Measurements from ENCODE around the gene UBN2. TPM values are rescaled to one million over a fixed set of nuclear protein-coding genes. Genes with fewer than 3 reads are reported as not detected.
"Not testable (repeated sequence)": the region's sequence is repeated elsewhere in the genome, so short reads cannot be mapped to it uniquely, and the experiment has no call there.

Gene UBN2
- total RNA-seq, 1 donor: 8.0 TPM

- peak; percentile 31 for DNase-seq (ENCODE audit: low read depth)
- TF ChIP-seq CTCF (IDR thresholded peaks at IDR 0.05; ENCODE audit: insufficient read depth, low read length): no peak
- no peak overlapping the region for H3K4me3 ChIP-seq (ENCODE audit: low read depth, low read length)
Observed at GRCh38 chr7:139332697-139333359, 101.8 kb downstream of the UBN2 start.

GRCh38 chr7:139333443-139333842 lies 102.4 kb downstream of the UBN2 start:
- H3K4me3 ChIP-seq (ENCODE audit: low read depth, low read length); DNase-seq (ENCODE audit: low read depth): not testable (repeated sequence)

GRCh38 chr7:139334399-139335150 lies 103.5 kb downstream of the UBN2 start:
- no peak for DNase-seq (ENCODE audit: low read depth)
- H3K4me3 ChIP-seq (ENCODE audit: low read depth, low read length): no peak overlapping the region
- TF ChIP-seq CTCF (IDR thresholded peaks at IDR 0.05; ENCODE audit: insufficient read depth, low read length): no peak

- H3K4me3 ChIP-seq (ENCODE audit: low read depth, low read length): no peak overlapping the region
- no peak for TF ChIP-seq CTCF (IDR thresholded peaks at IDR 0.05; ENCODE audit: insufficient read depth, low read length)
- DNase-seq (ENCODE audit: low read depth): no peak
Observed at GRCh38 chr7:139339025-139339424, 108.0 kb downstream of the UBN2 start.

- no peak for TF ChIP-seq CTCF (IDR thresholded peaks at IDR 0.05; ENCODE audit: insufficient read depth, low read length)
- no peak for DNase-seq (ENCODE audit: low read depth)
- H3K4me3 ChIP-seq (ENCODE audit: low read depth, low read length): peak overlapping the region; percentile 95
Observed at GRCh38 chr7:139339698-139340036, 108.6 kb downstream of the UBN2 start.

GRCh38 chr7:139340037-139340807 lies 109.2 kb downstream of the UBN2 start:
- DNase-seq (ENCODE audit: low read depth): peak; percentile 100
- peak; percentile 81 for TF ChIP-seq CTCF (IDR thresholded peaks at IDR 0.05; ENCODE audit: insufficient read depth, low read length)
- peak overlapping the region; percentile 95 for H3K4me3 ChIP-seq (ENCODE audit: low read depth, low read length)

GRCh38 chr7:139340808-139341057 lies 109.7 kb downstream of the UBN2 start:
- H3K4me3 ChIP-seq (ENCODE audit: low read depth, low read length): peak overlapping the region; percentile 95
- TF ChIP-seq CTCF (IDR thresholded peaks at IDR 0.05; ENCODE audit: insufficient read depth, low read length): no peak
- no peak for DNase-seq (ENCODE audit: low read depth)
